OCI-LY3 (cell line): Measurements from ENCODE around the gene CPLANE1.
"Not testable (repeated sequence)": the region's sequence is repeated elsewhere in the genome, so short reads cannot be mapped to it uniquely, and the experiment has no call there.

Source experiments
- H2AFZ ChIP-seq: fragments of 200-600, 300-600 bp; shearing (Covaris generic); 2 replicates; pipeline ENCODE4 v1.6.0; 2014; ENCODE audit warnings: antibody characterized with exemption, low read depth, low read length
- H3K27ac ChIP-seq: fragments of 200-600, 300-600 bp; sonication (generic); 2 replicates; pipeline ENCODE4 v1.5.1; 2014; ENCODE audit warnings: mild to moderate bottlenecking, low read length, moderate library complexity, mixed read lengths
- H3K27me3 ChIP-seq: fragments of 200-600, 300-600 bp; sonication (generic); 2 replicates; pipeline ENCODE4 v1.6.1; 2014; ENCODE audit warnings: low read depth, low read length, mixed read lengths
- H3K36me3 ChIP-seq: fragments of 200-600, 300-600 bp; sonication (generic); replicated peaks from 2 replicates; pipeline ENCODE3; 2014; ENCODE audit warnings: low read depth, low read length, mixed read lengths
- H3K4me1 ChIP-seq: fragments of 300-600, 200-600 bp; sonication (generic); 2 replicates; pipeline ENCODE4 v1.6.1; 2014; ENCODE audit warnings: low read length, mixed read lengths
- H3K4me2 ChIP-seq: fragments of 200-600, 300-600 bp; sonication (generic); 2 replicates; pipeline ENCODE4 v1.6.1; 2014; ENCODE audit warnings: low read length, mixed read lengths
- H3K4me3 ChIP-seq: fragments of 300-600, 200-600 bp; sonication (generic); 2 replicates; pipeline ENCODE4 v1.5.1; 2014; ENCODE audit warnings: antibody characterized with exemption, mild to moderate bottlenecking, low read length, moderate library complexity
- H3K79me2 ChIP-seq: fragments of 300-600, 200-600 bp; shearing (Covaris generic); 2 replicates; pipeline ENCODE4 v1.6.1; 2014; ENCODE audit warnings: mild to moderate bottlenecking, low read length, mixed read lengths
- H3K9ac ChIP-seq: fragments of 300-600, 200-600 bp; shearing (Covaris generic); 2 replicates; pipeline ENCODE4 v1.6.0; 2014; ENCODE audit warnings: mild to moderate bottlenecking, low read length, moderate library complexity
- H3K9me3 ChIP-seq: fragments of 200-600, 300-600 bp; shearing (Covaris generic); 2 replicates; pipeline ENCODE4 v1.6.1; 2014; ENCODE audit warnings: low read length, mixed read lengths; ENCODE audit not compliant: insufficient read depth
- H4K20me1 ChIP-seq: fragments of 200-600, 300-600 bp; sonication (generic); 2 replicates; pipeline ENCODE4 v1.6.1; 2016; ENCODE audit warnings: low read length, mixed read lengths; ENCODE audit not compliant: insufficient read depth
- EZH2phosphoT487 ChIP-seq: fragments of 200-600 bp; shearing (Covaris generic); IDR thresholded peaks from 2 replicates; pipeline ENCODE4 v1.6.1; 2018; ENCODE audit warnings: antibody characterized with exemption, mixed run types, low read depth
- TF ChIP-seq, protein P1 (sequence below): fragments of 200-600, 300-600 bp; sonication (generic); IDR thresholded peaks from 2 replicates; pipeline ENCODE4 v1.5.1; 2014; ENCODE audit warnings: antibody characterized with exemption, low read length, low read depth

CPLANE1 gene

DNA sequence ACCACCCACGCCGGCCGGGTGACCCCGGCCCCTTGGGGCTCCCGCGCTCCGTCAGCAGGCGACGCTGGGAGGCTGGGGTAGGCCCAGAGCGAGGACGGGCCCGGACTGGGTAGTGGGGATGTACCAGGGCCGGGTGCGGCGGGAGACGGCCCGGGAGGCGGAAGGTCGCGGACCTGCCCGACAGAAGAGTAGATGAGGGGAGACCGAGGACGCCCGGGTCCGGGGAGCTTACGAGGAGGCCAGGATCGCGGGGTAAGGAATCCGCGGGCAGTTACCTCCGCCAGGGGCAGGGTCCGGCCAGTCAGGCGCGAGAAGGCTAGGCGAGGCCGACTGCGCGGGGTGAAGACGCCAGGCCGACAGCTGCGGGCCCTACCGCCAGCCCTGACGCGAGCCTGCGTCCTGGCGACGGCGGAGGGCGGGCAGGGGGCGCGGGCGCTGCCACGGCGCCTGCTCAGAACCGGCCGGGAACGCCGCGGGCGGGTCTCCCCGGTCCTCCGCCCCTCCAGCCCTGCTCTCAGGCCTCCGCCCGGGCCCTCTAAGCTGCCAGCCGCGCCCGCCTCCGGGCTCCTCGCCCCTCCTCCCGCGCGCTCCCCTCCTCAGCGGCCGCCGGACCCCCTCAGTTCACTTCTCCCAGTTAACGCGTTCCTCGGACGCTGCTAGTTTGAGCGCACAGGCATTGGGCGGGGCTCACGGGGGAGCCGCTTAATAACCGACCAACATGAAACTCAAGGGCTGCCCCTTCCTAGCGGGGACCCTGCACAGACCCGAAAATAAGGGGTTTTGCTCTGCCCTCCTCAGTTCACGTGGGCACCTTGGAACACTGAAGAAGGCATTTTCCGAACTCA lies at the start of gene CPLANE1:
Gene CPLANE1 (minus strand): TSS at position 407 of the 845 bp plus-strand sequence. CDS start 1,678 bp downstream, outside the sequence.
- peak within 1 kb of the TSS; percentile 76 for H3K9ac ChIP-seq

DNA sequence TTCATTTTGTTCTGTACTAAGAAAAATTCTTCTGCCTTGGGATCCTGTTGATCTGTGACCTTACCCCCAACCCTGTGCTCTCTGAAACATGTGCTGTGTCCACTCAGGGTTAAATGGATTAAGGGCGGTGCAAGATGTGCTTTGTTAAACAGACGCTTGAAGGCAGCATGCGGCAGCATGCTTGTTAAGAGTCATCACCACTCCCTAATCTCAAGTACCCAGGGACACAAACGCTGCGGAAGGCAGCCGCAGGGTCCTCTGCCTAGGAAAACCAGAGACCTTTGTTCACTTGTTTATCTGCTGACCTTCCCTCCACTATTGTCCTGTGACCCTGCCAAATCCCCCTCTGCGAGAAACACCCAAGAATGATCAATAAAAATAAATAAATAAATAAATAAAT lies 47.1 kb upstream of the CPLANE1 start:
- H3K27ac ChIP-seq, H4K20me1 ChIP-seq, H3K4me3 ChIP-seq, H3K79me2 ChIP-seq, H3K9me3 ChIP-seq, H3K27me3 ChIP-seq, H3K9ac ChIP-seq, H3K4me1 ChIP-seq, H2AFZ ChIP-seq, H3K4me2 ChIP-seq: not testable (repeated sequence)
- H3K36me3 ChIP-seq: peaks cover 31% of the 10 kb centered on the region

More for the DNA sequence above, at the start of gene CPLANE1:
- H3K79me2 ChIP-seq: no peaks in the 10 kb centered on the region
- peak within 1 kb of the TSS; percentile 89 for H3K4me3 ChIP-seq
- H4K20me1 ChIP-seq: no peaks in the 10 kb centered on the region
- no peaks in the 10 kb centered on the region for H3K27me3 ChIP-seq
- TF ChIP-seq, protein P1, sequence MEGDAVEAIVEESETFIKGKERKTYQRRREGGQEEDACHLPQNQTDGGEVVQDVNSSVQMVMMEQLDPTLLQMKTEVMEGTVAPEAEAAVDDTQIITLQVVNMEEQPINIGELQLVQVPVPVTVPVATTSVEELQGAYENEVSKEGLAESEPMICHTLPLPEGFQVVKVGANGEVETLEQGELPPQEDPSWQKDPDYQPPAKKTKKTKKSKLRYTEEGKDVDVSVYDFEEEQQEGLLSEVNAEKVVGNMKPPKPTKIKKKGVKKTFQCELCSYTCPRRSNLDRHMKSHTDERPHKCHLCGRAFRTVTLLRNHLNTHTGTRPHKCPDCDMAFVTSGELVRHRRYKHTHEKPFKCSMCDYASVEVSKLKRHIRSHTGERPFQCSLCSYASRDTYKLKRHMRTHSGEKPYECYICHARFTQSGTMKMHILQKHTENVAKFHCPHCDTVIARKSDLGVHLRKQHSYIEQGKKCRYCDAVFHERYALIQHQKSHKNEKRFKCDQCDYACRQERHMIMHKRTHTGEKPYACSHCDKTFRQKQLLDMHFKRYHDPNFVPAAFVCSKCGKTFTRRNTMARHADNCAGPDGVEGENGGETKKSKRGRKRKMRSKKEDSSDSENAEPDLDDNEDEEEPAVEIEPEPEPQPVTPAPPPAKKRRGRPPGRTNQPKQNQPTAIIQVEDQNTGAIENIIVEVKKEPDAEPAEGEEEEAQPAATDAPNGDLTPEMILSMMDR: no peak; the same call in 1 of the 2 replicates
- TF ChIP-seq EZH2phosphoT487: no peak
- H2AFZ ChIP-seq: peak within 1 kb of the TSS; percentile 86
- H3K4me2 ChIP-seq: peak within 1 kb of the TSS; percentile 75
- H3K36me3 ChIP-seq: no peaks in the 10 kb centered on the region
- H3K4me1 ChIP-seq: peaks cover 4% of the 10 kb centered on the region
- H3K27ac ChIP-seq: peak within 1 kb of the TSS; percentile 38
- H3K9me3 ChIP-seq: no peaks in the 10 kb centered on the region

GRCh38 chr5:37283214-37283820 lies 34.1 kb upstream of the CPLANE1 start:
- Histone ChIP-seq H3K27me3 (no peaks in the 10 kb centered on the region), H3K4me1 (no peaks in the 10 kb centered on the region), H3K9me3 (no peaks in the 10 kb centered on the region), H3K9ac (no peak overlapping the region), H4K20me1 (no peaks in the 10 kb centered on the region), H3K4me2 (no peak overlapping the region), H3K27ac (no peak overlapping the region), H3K36me3 (no peaks in the 10 kb centered on the region), H3K79me2 (no peaks in the 10 kb centered on the region), H3K4me3 (no peak overlapping the region), H2AFZ (no peak overlapping the region)
- TF ChIP-seq, protein P1: no peak
- no peak for TF ChIP-seq EZH2phosphoT487

DNA sequence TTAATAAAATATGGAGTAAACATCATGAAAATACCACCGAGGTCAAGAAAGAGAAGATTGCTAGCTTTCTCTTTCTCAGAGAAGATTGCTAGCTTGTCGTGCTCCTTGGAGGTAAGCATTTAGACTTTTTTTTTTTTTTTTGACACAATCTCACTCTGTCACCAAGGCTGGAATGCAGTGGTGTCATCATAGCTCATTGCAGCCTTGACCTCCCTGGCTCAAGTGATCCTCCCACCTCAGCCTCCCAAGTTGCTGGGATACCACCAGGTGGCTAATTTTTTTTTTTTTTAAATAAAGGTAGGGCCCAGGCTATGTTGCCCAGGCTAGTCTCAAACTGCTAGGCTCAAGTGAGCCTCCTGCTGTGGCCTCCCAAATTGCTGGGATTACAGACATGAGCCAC lies 26.3 kb upstream of the CPLANE1 start:
- Histone ChIP-seq H3K79me2 (no peaks in the 10 kb centered on the region), H3K4me1 (no peaks in the 10 kb centered on the region), H3K36me3 (no peaks in the 10 kb centered on the region), H2AFZ (no peak overlapping the region), H3K27me3 (no peaks in the 10 kb centered on the region), H3K9me3 (no peaks in the 10 kb centered on the region), H4K20me1 (no peaks in the 10 kb centered on the region), H3K4me3 (no peak overlapping the region), H3K9ac (no peak overlapping the region), H3K4me2 (no peak overlapping the region), H3K27ac (no peak overlapping the region)
- TF ChIP-seq EZH2phosphoT487: no peak
- TF ChIP-seq, protein P1: no peak
